Measurements from ENCODE around the gene PCNX2.
"Not testable (repeated sequence)": the region's sequence is repeated elsewhere in the genome, so short reads cannot be mapped to it uniquely, and the experiment has no call there.

PCNX2 gene

DNA sequence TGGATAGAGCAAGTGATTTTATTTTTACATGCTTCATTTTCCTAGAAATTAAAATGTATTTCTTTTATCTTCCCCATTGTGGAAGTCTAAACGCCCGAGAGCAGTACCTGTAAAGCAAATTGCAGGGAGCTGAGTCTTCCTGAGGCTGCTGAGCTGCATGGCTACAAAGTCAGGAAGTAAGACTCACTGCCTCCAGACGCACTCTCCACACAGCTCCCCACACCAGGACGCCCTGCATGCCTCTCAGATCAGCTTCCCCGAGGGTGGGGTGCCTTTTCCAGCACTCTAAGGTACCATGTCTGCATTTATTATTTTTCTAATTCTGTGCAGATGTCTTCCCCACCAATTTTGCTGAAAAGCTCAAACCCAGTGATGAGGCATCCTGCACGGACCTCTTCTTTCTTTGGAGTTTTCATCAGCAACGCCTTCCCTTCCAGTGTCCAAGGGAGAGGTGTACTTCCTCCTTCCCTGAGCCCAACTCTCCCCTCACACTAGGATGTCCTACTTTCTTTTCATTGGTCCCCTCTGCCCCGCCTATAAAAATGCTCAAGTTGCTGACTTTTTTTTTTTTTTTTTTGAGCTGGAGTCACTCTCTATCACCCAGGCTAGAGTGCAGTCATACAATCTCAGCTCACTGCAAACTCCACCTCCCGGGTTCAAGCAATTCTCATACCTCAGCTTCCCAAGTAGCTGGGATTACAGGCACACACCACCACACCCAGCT lies 114.7 kb downstream of the PCNX2 start:
- TF ChIP-seq, protein P1, sequence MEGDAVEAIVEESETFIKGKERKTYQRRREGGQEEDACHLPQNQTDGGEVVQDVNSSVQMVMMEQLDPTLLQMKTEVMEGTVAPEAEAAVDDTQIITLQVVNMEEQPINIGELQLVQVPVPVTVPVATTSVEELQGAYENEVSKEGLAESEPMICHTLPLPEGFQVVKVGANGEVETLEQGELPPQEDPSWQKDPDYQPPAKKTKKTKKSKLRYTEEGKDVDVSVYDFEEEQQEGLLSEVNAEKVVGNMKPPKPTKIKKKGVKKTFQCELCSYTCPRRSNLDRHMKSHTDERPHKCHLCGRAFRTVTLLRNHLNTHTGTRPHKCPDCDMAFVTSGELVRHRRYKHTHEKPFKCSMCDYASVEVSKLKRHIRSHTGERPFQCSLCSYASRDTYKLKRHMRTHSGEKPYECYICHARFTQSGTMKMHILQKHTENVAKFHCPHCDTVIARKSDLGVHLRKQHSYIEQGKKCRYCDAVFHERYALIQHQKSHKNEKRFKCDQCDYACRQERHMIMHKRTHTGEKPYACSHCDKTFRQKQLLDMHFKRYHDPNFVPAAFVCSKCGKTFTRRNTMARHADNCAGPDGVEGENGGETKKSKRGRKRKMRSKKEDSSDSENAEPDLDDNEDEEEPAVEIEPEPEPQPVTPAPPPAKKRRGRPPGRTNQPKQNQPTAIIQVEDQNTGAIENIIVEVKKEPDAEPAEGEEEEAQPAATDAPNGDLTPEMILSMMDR (IDR thresholded peaks at IDR 0.05; ENCODE audit: control insufficient read depth, extremely low read depth, insufficient read depth) = no peak
- no peak overlapping the region for H3K4me3 ChIP-seq (ENCODE audit: low read depth, low read length)
- DNase-seq (ENCODE audit: low read depth) = no peak

- peak; percentile 22 for DNase-seq (ENCODE audit: low read depth)
- not testable (repeated sequence) for H3K4me3 ChIP-seq (ENCODE audit: low read depth, low read length)
Observed at GRCh38 chr1:233179638-233180037, 115.9 kb downstream of the PCNX2 start.

GRCh38 chr1:233172201-233172600 lies 123.3 kb downstream of the PCNX2 start:
- DNase-seq (ENCODE audit: low read depth) = peak; percentile 39
- H3K4me3 ChIP-seq (ENCODE audit: low read depth, low read length) = no peak overlapping the region
- TF ChIP-seq, protein P1 (IDR thresholded peaks at IDR 0.05; ENCODE audit: control insufficient read depth, extremely low read depth, insufficient read depth) = peak; percentile 42

DNA sequence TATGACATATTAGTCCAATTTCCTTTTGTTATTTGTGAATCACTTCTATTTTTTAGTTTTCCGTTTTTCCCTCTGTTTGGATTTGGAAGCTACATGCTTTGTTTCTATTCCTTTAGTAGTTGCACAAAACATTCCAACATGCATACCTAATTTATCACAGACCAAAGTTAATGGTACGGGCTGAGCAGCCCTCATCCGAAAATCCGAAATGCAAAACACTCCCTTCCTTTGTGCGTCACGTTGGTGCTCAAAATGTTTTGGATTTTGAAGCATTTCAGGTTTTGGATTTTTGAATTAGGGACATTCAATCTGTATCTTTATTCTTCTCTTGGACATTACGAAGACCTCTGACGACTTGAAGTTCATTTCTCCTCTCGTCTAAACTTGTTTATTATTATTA lies 124.8 kb downstream of the PCNX2 start:
- H3K4me3 ChIP-seq (ENCODE audit: low read depth, low read length) = no peak overlapping the region
- TF ChIP-seq, protein P1 (IDR thresholded peaks at IDR 0.05; ENCODE audit: control insufficient read depth, extremely low read depth, insufficient read depth) = no peak
- DNase-seq (ENCODE audit: low read depth) = no peak

DNA sequence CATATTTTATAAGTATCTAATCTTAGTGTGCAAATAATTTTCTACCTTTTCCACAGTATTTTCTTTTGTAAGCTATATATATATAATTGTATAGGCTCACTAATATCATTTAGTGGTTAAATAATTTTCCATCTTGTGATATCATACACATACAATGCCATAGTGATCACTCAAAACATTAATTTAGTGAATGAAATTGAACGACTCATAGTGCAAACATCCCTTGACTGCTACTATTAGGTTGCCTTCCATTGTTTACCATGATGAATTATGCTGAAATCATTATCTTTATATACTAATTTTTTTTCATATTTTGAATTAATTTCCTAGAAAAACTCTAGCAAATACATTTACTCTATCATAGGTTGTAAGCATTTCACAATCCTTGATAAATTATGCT lies 127.1 kb downstream of the PCNX2 start:
- no peak overlapping the region for H3K4me3 ChIP-seq (ENCODE audit: low read depth, low read length)
- TF ChIP-seq, protein P1 (IDR thresholded peaks at IDR 0.05; ENCODE audit: control insufficient read depth, extremely low read depth, insufficient read depth) = no peak
- no peak for DNase-seq (ENCODE audit: low read depth)

DNA sequence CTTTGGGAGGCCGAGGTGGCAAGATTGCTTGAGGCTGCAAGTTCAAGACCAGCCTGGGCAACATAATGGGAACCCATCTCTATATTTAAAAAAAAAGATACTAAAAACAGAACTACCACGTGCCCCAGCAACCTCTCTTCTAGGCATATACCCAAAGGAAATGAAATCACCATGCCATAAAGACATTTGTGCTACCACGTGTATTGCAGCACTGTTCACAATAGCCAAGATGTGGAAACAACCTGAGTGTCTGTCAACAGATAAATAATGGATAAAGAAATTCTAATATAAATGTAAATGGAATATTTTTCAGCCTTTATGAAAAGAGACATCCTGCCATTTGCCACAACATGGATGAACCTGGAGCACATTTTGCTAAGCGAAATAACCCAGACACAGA lies 128.6 kb downstream of the PCNX2 start:
- TF ChIP-seq, protein P1 (IDR thresholded peaks at IDR 0.05; ENCODE audit: control insufficient read depth, extremely low read depth, insufficient read depth) = no peak
- no peak overlapping the region for H3K4me3 ChIP-seq (ENCODE audit: low read depth, low read length)
- DNase-seq (ENCODE audit: low read depth) = no peak

DNA sequence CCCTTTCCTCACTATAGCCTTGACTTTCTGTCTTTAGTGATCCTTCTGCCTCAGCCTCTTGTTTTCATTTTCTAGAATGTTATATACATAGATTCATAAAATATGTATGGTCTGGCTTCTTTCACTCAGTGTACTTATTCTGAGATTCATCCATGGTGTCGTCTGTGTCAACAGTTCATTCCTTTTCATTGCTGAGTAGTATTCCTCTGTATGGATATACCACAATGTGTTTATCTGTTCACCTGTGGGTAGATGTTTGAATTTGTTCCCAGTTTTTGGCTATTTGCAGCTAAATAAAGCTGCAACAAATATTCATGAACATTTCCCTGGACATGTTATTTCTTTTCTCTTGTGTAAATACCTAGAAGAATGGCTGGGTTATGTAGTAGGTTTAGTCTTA lies 131.8 kb downstream of the PCNX2 start:
- DNase-seq (ENCODE audit: low read depth) = no peak
- H3K4me3 ChIP-seq (ENCODE audit: low read depth, low read length) = no peak overlapping the region
- TF ChIP-seq, protein P1 (IDR thresholded peaks at IDR 0.05; ENCODE audit: control insufficient read depth, extremely low read depth, insufficient read depth) = no peak
